NCI-H187 (cell line): ENCODE results near the gene PBX3.

Experiments used
- DNase-seq, 2 experiments: peaks; one replicate each; lab custom pipeline; 2025; lab: John Stamatoyannopoulos, UW

Gene PBX3

GRCh38 chr9:125747053-125747764 lies at the start of gene PBX3:
Gene PBX3, plus strand, starts transcription at chr9:125747373.
- DNase-seq = peak in 1 of 2 experiments; percentile 25

GRCh38 chr9:125699870-125700269 lies 47.3 kb upstream of the PBX3 start:
- no peak for DNase-seq

GRCh38 chr9:125700791-125701190 lies 46.4 kb upstream of the PBX3 start:
- DNase-seq = peak; percentile 5 to 11

GRCh38 chr9:125701351-125701750 lies 45.8 kb upstream of the PBX3 start:
- DNase-seq = no peak

GRCh38 chr9:125703662-125704061 lies 43.5 kb upstream of the PBX3 start:
- DNase-seq = no peak

GRCh38 chr9:125705893-125706292 lies 41.3 kb upstream of the PBX3 start:
- DNase-seq = no peak

GRCh38 chr9:125706651-125707471 lies 40.3 kb upstream of the PBX3 start, which contains the start of gene MAPKAP1:
Gene MAPKAP1, minus strand, starts transcription at chr9:125707208. Its CDS starts 34,634 bp downstream, at chr9:125672574.
- peak; percentile 65 to 68 for DNase-seq

- no peak for DNase-seq
Measured at GRCh38 chr9:125707472-125707804, 39.7 kb upstream of the PBX3 start.

GRCh38 chr9:125726456-125727132 lies 20.6 kb upstream of the PBX3 start:
- no peak for DNase-seq

- DNase-seq = no peak
Measured at GRCh38 chr9:125730168-125730567, 17.0 kb upstream of the PBX3 start.

- DNase-seq = no peak
Measured at GRCh38 chr9:125732562-125732961, 14.6 kb upstream of the PBX3 start.

- no peak for DNase-seq
Measured at GRCh38 chr9:125739436-125739835, 7.7 kb upstream of the PBX3 start.

- no peak for DNase-seq
Measured at GRCh38 chr9:125742657-125743056, 4.5 kb upstream of the PBX3 start.

- DNase-seq = no peak
Measured at GRCh38 chr9:125743682-125744428, 3.3 kb upstream of the PBX3 start.

- DNase-seq = no peak
Measured at GRCh38 chr9:125744616-125745015, 2.6 kb upstream of the PBX3 start.

- no peak for DNase-seq
Measured at GRCh38 chr9:125745018-125745417, 2.2 kb upstream of the PBX3 start.

GRCh38 chr9:125745682-125746016 lies 1.5 kb upstream of the PBX3 start:
- no peak for DNase-seq

- DNase-seq = peak; percentile 78 to 90
Measured at GRCh38 chr9:125746017-125746773, 978 bp upstream of the PBX3 start.

GRCh38 chr9:125746774-125747052 lies 460 bp upstream of the PBX3 start:
- no peak for DNase-seq

GRCh38 chr9:125747765-125748445 lies 732 bp downstream of the PBX3 start:
- no peak for DNase-seq

- DNase-seq = no peak
Measured at GRCh38 chr9:125748446-125749099, 1.4 kb downstream of the PBX3 start.
